Inflammatory macrophage treated with lipopolysaccharide for 4 hours (primary cell): Measurements from ENCODE around the gene SEMA6A.

ENCODE experiments used
- DNase-seq: peaks from one replicate; pipeline ENCODE4 v3.0.0-alpha.2; 2020

SEMA6A gene

GRCh38 chr5:116574367-116575325, at the start of gene SEMA6A:
TSS of gene SEMA6A (minus strand) at chr5:116574823. CDS start at chr5:116504944, 69,879 bp downstream.
- DNase-seq: peak; percentile 76

- no peak for DNase-seq
Observed at GRCh38 chr5:116622375-116623050, 47.9 kb upstream of the SEMA6A start.

GRCh38 chr5:116621599-116621998, 47.0 kb upstream of the SEMA6A start:
- no peak for DNase-seq

GRCh38 chr5:116616876-116617275, 42.3 kb upstream of the SEMA6A start:
- DNase-seq: no peak

GRCh38 chr5:116614603-116614920, 39.9 kb upstream of the SEMA6A start:
- DNase-seq: no peak

GRCh38 chr5:116613445-116613844, 38.8 kb upstream of the SEMA6A start:
- DNase-seq: no peak

- DNase-seq: no peak
Observed at GRCh38 chr5:116612431-116612830, 37.8 kb upstream of the SEMA6A start.

GRCh38 chr5:116605310-116606070, 30.9 kb upstream of the SEMA6A start:
- no peak for DNase-seq

GRCh38 chr5:116604805-116605204, 30.2 kb upstream of the SEMA6A start:
- no peak for DNase-seq

- DNase-seq: no peak
Observed at GRCh38 chr5:116600876-116601275, 26.3 kb upstream of the SEMA6A start.

- no peak for DNase-seq
Observed at GRCh38 chr5:116598911-116599310, 24.3 kb upstream of the SEMA6A start.

- DNase-seq: no peak
Observed at GRCh38 chr5:116595498-116595897, 20.9 kb upstream of the SEMA6A start.

- DNase-seq: no peak
Observed at GRCh38 chr5:116593340-116593739, 18.7 kb upstream of the SEMA6A start.

- no peak for DNase-seq
Observed at GRCh38 chr5:116585227-116585626, 10.6 kb upstream of the SEMA6A start.

GRCh38 chr5:116583862-116584222, 9.2 kb upstream of the SEMA6A start:
- no peak for DNase-seq

GRCh38 chr5:116583085-116583861, 8.7 kb upstream of the SEMA6A start:
- DNase-seq: no peak

- no peak for DNase-seq
Observed at GRCh38 chr5:116581910-116582309, 7.3 kb upstream of the SEMA6A start.

- DNase-seq: no peak
Observed at GRCh38 chr5:116579144-116579543, 4.5 kb upstream of the SEMA6A start.

GRCh38 chr5:116578676-116579075, 4.1 kb upstream of the SEMA6A start:
- DNase-seq: no peak

GRCh38 chr5:116577064-116577788, 2.6 kb upstream of the SEMA6A start:
- DNase-seq: no peak

GRCh38 chr5:116576053-116576713, 1.6 kb upstream of the SEMA6A start:
- peak; percentile 24 for DNase-seq
